Activated CD8-positive, alpha-beta memory T cell treated with anti-CD3 and anti-CD28 coated beads, Interleukin-2, amount 50 U/mL, for 4 hours (primary cell): Measurements from ENCODE around the gene SLC25A48.

Experiments
- DNase-seq: peaks from one replicate; pipeline ENCODE4 v3.0.0-alpha.2; 2020

The SLC25A48 gene

DNA sequence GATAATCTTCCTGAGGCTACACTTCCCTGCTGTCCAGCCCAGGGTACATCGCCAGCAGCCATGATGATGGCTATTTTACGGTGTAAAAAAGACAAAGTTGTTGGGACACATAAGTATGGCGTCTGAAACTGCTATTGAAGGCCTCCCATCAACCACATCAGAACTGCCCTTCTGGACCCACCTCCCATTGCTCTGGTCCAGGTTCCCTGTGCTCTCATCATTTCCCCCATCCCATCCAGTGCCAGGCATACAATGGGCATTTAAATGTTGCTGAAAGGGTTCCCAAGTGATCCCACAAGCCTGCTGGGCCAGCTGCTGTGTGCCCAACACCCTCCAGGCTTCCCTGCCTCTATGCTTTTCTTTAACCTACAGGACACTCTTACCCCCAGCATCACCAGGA, 50.6 kb downstream of the SLC25A48 start:
- no peak for DNase-seq

- no peak for DNase-seq
Measured at GRCh38 chr5:135886136-135886535, 51.7 kb downstream of the SLC25A48 start.

- DNase-seq, result peak; percentile 48
Measured at GRCh38 chr5:135887447-135887864, 53.0 kb downstream of the SLC25A48 start.

GRCh38 chr5:135887881-135888614, 53.6 kb downstream of the SLC25A48 start:
- DNase-seq, result no peak

DNA sequence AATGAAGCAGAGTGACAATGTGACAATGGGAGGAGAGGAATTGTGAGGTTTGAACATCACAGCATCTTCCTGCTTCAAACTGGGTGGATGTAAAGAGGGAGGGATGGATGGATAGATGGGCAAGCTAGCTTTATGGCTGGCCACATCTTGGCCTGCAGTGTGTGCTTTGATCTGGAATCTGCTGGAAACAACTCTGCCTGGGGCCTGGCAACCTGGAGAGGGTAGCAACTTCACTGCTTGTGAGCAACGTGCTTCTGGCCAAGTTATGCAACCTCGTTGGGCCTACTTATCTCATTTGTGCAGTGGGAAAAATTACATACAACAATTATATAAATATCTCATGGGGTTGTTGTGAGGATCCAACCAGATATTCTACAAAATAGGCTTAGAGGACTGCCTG, 55.8 kb downstream of the SLC25A48 start:
- no peak for DNase-seq

DNA sequence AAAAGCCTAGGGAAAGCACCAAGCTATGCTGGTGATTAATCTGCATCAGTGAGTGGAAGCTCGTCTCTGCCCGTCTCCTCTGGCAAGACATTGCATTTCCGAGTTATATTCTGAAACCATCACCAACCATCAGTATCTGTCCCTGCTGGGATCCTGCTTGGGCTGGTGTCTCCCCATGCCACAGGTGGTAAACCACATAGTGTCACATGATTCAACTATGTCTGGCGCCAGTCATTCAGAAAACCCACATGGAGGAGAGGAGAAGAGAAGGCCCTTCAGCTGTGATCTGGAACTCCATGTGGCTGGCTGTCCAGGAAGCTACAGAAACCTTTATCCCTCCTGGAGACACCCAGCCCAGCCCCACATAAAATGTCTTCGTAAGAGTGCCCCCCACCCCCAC, 56.4 kb downstream of the SLC25A48 start:
- no peak for DNase-seq

GRCh38 chr5:135891268-135891667, 56.8 kb downstream of the SLC25A48 start:
- no peak for DNase-seq

- DNase-seq, result no peak
Measured at GRCh38 chr5:135891791-135892190, 57.3 kb downstream of the SLC25A48 start.

DNA sequence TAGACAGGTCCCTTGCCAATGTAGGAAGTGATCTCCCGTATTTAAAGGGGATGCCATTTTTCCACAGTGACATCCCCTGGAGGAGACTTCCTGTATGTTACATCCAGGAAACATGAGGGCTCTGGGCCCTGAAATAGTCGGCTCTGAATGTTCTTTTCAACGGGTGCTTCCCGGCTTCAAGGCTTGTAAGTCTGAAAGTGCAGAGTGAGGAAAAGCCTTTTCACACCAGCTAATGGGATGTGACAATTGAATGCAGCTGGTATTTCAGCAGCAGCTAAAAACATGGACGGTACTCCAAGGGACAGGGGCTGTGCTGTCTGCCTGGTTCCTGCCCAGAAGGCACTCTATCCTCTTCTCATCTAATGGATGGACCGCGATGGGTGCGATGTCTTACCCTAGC, 59.8 kb downstream of the SLC25A48 start:
- no peak for DNase-seq

DNA sequence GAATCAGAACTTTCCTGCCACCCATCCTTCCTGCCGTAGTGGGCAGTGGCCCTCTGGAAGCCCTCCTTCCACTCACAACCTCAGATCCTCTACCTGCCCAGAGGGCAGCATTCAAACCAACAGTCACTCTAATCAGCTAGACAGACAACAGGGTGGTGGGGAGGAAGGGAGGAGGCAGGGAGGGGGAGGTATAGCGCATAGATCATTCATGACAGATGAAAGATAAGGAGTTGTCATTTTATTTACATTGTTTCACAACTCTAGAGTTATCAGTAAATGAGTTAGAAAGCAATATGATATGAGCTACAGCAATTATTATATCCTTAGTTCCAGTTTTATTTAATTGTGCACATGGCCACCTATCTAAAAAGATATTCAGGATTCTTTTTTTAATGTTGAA, 60.3 kb downstream of the SLC25A48 start:
- no peak for DNase-seq

DNA sequence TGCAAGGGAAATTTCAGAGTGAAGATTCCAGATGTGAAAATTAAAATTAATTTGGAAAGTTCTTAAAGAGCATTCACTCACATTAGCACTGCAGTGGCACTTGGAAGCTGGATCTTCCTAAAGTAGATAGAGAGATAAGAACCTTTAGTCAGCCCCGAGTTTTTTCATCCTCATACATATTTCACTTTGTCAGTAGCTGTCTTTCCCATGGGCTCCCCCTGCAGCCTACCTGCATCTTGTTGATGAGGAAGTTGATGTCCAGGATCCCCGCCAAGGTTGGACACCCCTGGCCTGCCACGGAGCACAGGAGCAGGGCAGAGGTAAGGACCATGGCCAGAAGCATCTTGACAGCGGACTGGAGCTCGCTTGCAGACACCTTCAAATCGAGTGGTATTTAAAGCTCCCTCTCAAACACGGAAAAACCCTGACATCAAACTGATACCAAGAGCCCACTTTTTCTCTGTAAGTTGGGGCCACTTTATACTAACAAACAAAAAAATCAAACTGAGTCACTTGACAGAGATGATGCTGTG, 61.1 kb downstream of the SLC25A48 start, which contains the start of gene IL9:
TSS of gene IL9 (minus strand) at position 368 of the 533 bp plus-strand sequence. CDS start at position 343, 25 bp downstream.
- DNase-seq, result no peak

DNA sequence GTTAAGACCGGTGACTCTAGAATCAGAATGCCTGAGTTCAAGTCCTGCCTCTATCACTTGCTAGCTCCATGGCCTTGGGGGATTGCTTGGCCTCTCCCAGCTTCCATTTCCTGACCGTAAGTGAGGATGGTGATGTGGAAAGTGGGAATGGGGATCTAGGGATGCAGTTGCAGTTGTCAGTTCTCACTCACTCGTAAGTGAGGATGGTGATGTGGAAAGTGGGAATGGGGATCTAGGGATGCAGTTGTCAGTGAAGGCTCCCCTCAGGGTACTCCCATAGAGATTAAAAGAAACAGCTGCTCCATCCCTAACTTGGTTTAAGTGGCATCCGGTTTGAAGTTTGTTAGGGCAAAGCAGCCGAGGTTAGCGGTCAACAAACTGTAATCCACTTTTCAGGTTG, 64.2 kb downstream of the SLC25A48 start:
- no peak for DNase-seq

DNA sequence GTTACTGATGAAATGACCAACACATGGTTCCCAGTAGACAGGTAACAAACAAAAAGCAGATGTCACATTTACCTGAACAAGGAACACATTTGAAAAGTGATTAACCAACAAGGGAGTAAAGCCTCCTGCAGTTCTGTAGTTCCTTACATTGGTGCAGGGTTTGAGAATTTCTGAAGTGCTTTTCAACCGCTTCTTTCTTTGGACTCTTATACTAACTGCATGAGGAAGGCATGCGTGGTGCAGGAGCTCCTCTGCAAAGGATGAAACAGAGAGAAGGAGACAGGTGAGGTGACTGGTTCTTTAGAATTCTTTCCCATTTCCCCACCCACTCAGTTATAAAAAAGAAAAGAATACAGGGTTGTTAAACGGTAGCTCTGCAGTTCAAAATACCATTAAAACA, 65.8 kb downstream of the SLC25A48 start:
- DNase-seq, result no peak

- no peak for DNase-seq
Measured at GRCh38 chr5:135901633-135902032, 67.2 kb downstream of the SLC25A48 start.

DNA sequence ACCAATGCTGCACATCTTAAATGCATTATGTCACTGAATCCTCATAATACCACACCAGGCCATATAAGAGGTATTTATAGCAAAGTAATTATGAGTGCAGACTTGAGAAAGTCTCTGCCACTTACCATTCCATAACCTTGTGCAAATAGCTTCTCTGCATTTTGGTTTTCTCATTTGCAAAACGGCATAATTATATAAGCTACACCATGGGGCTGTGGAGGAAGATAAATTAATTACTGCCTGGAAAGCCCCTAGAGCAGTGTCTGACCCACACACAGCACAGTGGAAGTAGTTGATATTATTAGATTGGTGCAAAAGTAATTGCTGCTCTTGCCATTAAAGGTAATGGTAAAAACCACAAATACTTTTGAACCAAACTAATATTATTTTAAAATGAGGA, 70.7 kb downstream of the SLC25A48 start:
- no peak for DNase-seq

GRCh38 chr5:135913713-135914626, 79.5 kb downstream of the SLC25A48 start:
- no peak for DNase-seq

DNA sequence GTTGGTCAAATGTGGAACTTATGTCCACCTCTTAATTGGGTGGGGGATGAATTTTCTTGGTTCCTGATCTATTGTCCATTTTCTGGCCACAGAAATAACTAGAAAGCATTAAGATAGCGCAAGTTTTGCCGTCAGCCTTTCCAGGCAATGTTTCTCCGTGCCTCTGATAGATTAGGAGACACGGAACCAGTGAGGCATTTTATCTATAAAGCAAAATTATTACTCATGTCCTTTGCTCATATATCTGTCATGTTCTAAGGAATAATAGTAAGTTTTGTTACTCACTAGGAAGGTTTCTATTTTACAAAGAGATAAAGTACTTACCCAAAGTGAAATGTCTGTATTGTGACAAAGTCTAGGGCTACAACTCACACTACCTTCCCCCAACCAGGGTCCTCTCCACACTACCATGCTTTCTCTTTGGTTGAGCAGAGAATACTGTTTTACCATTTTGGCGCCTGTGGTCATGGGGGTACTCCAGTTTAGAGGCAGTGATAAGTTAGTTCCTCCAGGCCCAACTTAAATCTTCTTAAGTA, 81.1 kb downstream of the SLC25A48 start:
- DNase-seq, result no peak

GRCh38 chr5:135916638-135917263, 82.3 kb downstream of the SLC25A48 start:
- no peak for DNase-seq

DNA sequence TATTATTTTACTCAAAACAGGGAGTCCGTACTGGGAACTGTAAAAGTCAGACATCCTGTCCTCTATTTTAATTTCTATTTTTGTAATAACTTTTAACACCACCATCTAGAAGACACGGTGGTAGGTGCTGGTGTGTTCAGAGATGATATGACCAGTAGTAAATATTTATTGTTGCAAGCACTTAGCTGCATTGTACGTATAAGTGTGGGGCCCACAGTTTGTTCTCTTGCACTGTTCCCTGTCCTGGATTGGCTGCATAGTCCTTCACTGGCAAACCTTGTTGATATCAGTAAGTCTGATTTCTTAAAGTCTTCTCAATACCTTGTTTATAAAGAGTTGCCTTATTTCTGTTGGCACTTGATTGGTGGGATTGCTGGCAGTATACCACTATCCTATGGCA, 85.7 kb downstream of the SLC25A48 start:
- no peak for DNase-seq

DNA sequence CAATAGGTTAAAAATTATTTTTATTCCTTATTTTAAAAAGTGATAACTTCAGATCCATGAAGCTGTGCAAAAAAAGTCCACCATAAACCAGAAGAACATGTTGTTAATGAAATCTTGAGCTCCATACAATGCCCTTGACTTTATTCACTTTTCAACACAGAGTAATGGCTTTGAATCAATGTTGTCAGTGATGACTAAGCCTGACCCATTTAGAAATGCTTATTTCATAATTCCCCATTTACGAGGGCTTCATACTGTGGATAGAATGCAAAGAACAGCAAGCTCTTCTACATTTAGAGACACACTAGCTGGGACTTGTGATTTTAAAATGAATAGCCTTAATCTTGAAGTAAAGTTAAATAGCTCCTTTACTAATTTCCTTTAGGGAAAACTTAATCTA, 86.9 kb downstream of the SLC25A48 start:
- no peak for DNase-seq

DNA sequence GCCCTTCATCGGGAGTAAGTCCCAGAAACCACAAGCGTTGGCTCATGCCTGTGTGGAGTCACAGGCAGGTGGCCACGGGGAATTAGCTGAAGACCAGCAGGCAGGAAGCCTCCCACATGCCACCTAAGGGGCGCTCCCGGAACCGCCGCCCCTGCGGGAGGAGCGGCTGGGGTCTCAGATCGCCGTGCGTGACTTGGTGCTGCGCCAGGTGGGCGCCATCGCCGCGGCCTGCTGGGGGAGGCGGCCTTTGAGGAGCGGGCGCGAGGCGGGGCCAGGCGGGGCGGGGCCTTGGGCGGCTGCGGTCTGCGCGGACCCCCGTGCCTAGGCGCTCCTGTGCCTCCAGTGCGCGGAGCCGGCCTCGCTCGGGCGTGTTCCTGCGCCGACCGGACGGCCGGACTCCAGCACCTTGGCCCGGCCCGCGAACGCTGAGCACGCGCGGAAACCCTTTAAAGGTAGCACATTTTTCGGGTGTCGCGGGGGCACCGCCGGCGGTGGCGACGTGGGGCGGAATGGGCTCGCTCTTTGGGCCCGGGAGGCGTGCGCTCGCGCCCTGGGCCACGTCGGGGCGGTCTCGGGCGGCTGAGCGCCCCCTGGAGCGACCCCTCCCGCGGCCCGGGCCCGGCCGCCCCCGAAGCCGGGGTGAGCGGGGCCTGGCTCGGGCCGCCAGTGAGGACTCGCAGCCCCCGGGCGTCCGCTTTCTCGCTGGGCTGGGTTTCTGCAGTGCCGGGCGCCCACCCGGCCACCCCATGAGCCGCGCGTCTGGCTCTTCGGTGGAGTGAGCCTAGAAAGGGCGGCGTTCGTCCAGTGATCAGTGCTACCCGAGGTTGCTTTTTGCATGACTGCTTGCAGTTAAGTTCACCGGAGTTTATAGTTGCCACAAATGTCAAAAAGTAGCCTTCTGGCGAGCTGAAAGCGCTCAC, 95.8 kb downstream of the SLC25A48 start:
- DNase-seq, result no peak

- no peak for DNase-seq
Measured at GRCh38 chr5:135930949-135931295, 96.5 kb downstream of the SLC25A48 start.
